Mesothelial cell of epicardium (in vitro differentiated cells): Measurements from ENCODE around the gene MYO1H. TPM values are rescaled to one million over a fixed set of nuclear protein-coding genes. Genes with fewer than 3 reads are reported as not detected.

Source experiments
- DNase-seq, 2 experiments: peaks; one replicate each; pipeline ENCODE4 v3.0.0; 2021; ENCODE audit warnings: low spot score in 2 of 2; ENCODE audit not compliant: unreplicated experiment in 2 of 2
- H3K27ac Mint-ChIP-seq: 2 replicates; pipeline ENCODE4 v1.8.0; 2021; ENCODE audit warnings: mixed read lengths
- H3K27me3 Mint-ChIP-seq: 2 replicates; pipeline ENCODE4 v1.8.0; 2021; ENCODE audit warnings: low read depth, mixed read lengths
- H3K36me3 Mint-ChIP-seq: 2 replicates; pipeline ENCODE4 v1.8.0; 2021; ENCODE audit warnings: mixed read lengths
- H3K4me1 Mint-ChIP-seq: 2 replicates; pipeline ENCODE4 v1.8.0; 2021; ENCODE audit warnings: mixed read lengths
- H3K4me3 Mint-ChIP-seq: 2 replicates; pipeline ENCODE4 v1.8.0; 2021; ENCODE audit warnings: mild to moderate bottlenecking, moderate library complexity, mixed read lengths
- H3K9me3 Mint-ChIP-seq: 2 replicates; pipeline ENCODE4 v1.8.0; 2021; ENCODE audit warnings: mixed read lengths
- total RNA-seq: library from RNA; stranded (reverse); gene quantifications from 3 replicates; pipeline ENCODE4 v1.2.1, GENCODE V29; 2021
- TF ChIP-seq, protein P1 (sequence below): fragments of 200-600 bp; sonication (generic); IDR thresholded peaks from one replicate; pipeline ENCODE4 v1.5.0; 2021; ENCODE audit warnings: antibody characterized with exemption; ENCODE audit not compliant: unreplicated experiment

The MYO1H gene
- total RNA-seq, 1 donor from 2014 or later = not detected

GRCh38 chr12:109336593-109336992, 11.1 kb upstream of the MYO1H start:
- H3K36me3 Mint-ChIP-seq = no peaks in the 10 kb centered on the region
- no peak overlapping the region for H3K4me3 Mint-ChIP-seq
- H3K9me3 Mint-ChIP-seq = peaks cover 5% of the 10 kb centered on the region
- H3K27me3 Mint-ChIP-seq = peaks cover 28% of the 10 kb centered on the region
- no peak for DNase-seq
- peaks cover 5% of the 10 kb centered on the region for H3K4me1 Mint-ChIP-seq
- TF ChIP-seq, protein P1, sequence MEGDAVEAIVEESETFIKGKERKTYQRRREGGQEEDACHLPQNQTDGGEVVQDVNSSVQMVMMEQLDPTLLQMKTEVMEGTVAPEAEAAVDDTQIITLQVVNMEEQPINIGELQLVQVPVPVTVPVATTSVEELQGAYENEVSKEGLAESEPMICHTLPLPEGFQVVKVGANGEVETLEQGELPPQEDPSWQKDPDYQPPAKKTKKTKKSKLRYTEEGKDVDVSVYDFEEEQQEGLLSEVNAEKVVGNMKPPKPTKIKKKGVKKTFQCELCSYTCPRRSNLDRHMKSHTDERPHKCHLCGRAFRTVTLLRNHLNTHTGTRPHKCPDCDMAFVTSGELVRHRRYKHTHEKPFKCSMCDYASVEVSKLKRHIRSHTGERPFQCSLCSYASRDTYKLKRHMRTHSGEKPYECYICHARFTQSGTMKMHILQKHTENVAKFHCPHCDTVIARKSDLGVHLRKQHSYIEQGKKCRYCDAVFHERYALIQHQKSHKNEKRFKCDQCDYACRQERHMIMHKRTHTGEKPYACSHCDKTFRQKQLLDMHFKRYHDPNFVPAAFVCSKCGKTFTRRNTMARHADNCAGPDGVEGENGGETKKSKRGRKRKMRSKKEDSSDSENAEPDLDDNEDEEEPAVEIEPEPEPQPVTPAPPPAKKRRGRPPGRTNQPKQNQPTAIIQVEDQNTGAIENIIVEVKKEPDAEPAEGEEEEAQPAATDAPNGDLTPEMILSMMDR = no peak
- H3K27ac Mint-ChIP-seq = no peak overlapping the region

- Mint-ChIP-seq H3K4me3 (no peak overlapping the region), H3K4me1 (no peaks in the 10 kb centered on the region), H3K36me3 (no peaks in the 10 kb centered on the region), H3K27ac (no peak overlapping the region), H3K9me3 (peaks cover 16% of the 10 kb centered on the region), H3K27me3 (peaks cover 45% of the 10 kb centered on the region)
- no peak for DNase-seq
- TF ChIP-seq, protein P1 = no peak
These were observed 4.0 kb upstream of the MYO1H start for GRCh38 chr12:109343677-109344076.

DNA sequence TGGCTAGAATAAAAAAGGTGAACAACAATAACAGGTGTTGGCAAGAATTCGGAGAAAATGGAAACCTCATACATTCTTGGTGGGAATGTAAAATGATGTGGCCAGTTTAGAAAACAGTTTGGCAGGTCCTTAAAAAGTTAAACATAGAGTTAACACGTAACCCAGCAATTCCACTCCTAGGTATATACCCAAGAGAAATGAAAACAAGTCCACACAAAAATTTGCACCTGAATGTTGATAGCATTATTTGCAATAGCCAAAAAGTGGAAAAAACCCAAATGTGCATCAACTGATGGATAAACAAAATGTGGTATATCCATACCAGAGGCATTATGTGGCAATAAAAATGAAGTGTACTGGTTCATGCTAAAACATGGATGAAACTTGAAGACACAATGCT, 2.3 kb upstream of the MYO1H start:
- H3K4me1 Mint-ChIP-seq = no peaks in the 10 kb centered on the region
- DNase-seq = no peak
- H3K27ac Mint-ChIP-seq = no peak overlapping the region
- peaks cover 44% of the 10 kb centered on the region for H3K27me3 Mint-ChIP-seq
- H3K4me3 Mint-ChIP-seq = no peak overlapping the region
- TF ChIP-seq, protein P1 = no peak
- peaks cover 10% of the 10 kb centered on the region for H3K9me3 Mint-ChIP-seq
- no peaks in the 10 kb centered on the region for H3K36me3 Mint-ChIP-seq

- no peak overlapping the region for H3K4me3 Mint-ChIP-seq
- no peak overlapping the region for H3K27ac Mint-ChIP-seq
- DNase-seq = no peak
- TF ChIP-seq, protein P1 = no peak
- H3K4me1 Mint-ChIP-seq = no peaks in the 10 kb centered on the region
- peaks cover 10% of the 10 kb centered on the region for H3K9me3 Mint-ChIP-seq
- peaks cover 52% of the 10 kb centered on the region for H3K27me3 Mint-ChIP-seq
- H3K36me3 Mint-ChIP-seq = no peaks in the 10 kb centered on the region
These were observed 780 bp upstream of the MYO1H start for GRCh38 chr12:109346920-109347319.

GRCh38 chr12:109352184-109352583, 4.5 kb downstream of the MYO1H start:
- peaks cover 3% of the 10 kb centered on the region for H3K4me1 Mint-ChIP-seq
- TF ChIP-seq, protein P1 = no peak
- H3K4me3 Mint-ChIP-seq = no peak overlapping the region
- H3K9me3 Mint-ChIP-seq = no peaks in the 10 kb centered on the region
- no peak overlapping the region for H3K27ac Mint-ChIP-seq
- DNase-seq = no peak
- peaks cover 46% of the 10 kb centered on the region for H3K27me3 Mint-ChIP-seq
- H3K36me3 Mint-ChIP-seq = no peaks in the 10 kb centered on the region

- DNase-seq = no peak
- TF ChIP-seq, protein P1 = no peak
- H3K27me3 Mint-ChIP-seq = peaks cover 29% of the 10 kb centered on the region
These were observed 8.9 kb downstream of the MYO1H start for GRCh38 chr12:109356577-109356976.

More at GRCh38 chr12:109356577-109356976, 8.9 kb downstream of the MYO1H start:
- H3K4me1 Mint-ChIP-seq = peaks cover 3% of the 10 kb centered on the region
- H3K36me3 Mint-ChIP-seq = no peaks in the 10 kb centered on the region
- H3K27ac Mint-ChIP-seq = no peak overlapping the region
- H3K4me3 Mint-ChIP-seq = no peak overlapping the region
- H3K9me3 Mint-ChIP-seq = no peaks in the 10 kb centered on the region
